DMS79 treated with DMSO at 0.1 percent for 48 hours (cell line): ENCODE measurements around the gene SLC34A2.

Experiments
- DNase-seq: peaks from one replicate; lab custom pipeline; 2025; lab: John Stamatoyannopoulos, UW

Gene SLC34A2

DNA sequence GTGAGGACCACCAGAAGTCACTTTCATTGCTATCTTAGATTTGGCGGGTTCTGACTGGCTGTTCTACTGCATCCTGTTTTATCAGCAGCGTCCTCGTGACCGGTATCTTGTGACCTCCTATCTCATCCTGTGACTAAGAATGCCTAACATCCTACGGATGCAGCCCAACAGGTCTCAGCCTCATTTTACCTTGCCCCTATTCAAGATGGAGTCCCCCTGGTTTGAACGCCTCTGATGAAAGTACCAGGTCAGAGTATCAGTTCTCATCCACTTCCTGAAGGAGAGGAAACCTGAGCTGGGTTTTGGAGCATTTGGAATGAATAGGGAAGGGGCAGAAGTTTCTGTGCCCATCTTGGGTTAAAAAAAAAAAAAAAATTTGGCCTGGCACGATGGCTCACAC, 70.2 kb downstream of the SLC34A2 start:
- no peak for DNase-seq

DNA sequence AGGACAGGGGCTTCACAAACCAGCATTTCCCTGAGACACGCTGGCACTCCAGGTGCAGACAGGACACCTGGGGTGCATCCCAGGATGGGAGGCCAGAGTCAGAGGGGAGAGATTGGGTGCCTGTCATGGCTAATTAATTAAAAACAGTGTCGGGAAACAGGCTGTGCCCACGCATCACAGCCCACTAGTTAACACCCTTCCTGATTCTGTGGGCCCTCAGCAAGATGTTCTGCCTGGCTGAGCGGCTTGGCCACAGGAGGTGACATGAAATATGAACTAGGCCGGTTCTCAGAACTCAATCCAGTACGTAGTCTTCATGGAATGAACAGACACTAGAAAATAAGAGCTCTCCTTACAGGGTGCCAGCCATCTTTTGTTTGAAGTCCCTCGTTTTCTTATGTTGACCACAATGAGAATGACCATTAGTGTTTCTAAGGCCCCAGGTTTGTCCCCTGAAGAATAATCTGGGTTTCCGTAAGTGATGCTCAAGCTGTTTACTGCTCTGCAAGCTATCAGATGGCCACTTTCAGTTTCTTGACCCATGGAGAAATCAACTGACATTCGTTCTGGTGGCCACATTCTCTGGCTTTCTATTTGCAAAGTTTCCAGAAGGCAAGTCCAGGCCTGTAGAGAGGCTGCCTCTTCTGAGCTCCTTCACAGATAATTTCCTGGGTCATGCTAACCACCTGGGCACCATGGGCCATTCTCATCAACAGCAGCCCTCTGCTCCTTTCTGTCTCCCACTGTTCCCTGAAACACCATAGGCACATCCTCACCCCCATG, 72.3 kb downstream of the SLC34A2 start:
- peak; percentile 79 for DNase-seq
